Mesendoderm (in vitro differentiated cells): Measurements from ENCODE around the gene AFF2.

ENCODE experiments used
- DNase-seq: peaks from one replicate; pipeline ENCODE4 v3.0.0; 2013
- H2AK5ac ChIP-seq: 2 replicates; pipeline ENCODE4 v1.6.1; 2013; ENCODE audit warnings: low read length, inconsistent platforms
- H2BK120ac ChIP-seq: 2 replicates; pipeline ENCODE4 v1.6.1; 2013; ENCODE audit warnings: low read depth, mild to moderate bottlenecking, low read length, moderate library complexity, mixed read lengths
- H2BK15ac ChIP-seq: replicated peaks from 2 replicates; pipeline ENCODE4 v1.6.1; 2013; ENCODE audit warnings: low read depth, mild to moderate bottlenecking, moderate library complexity
- H2BK5ac ChIP-seq: 2 replicates; pipeline ENCODE4 v1.6.1; 2013; ENCODE audit warnings: low read length, inconsistent platforms
- H3K18ac ChIP-seq: 2 replicates; pipeline ENCODE4 v1.6.1; 2013; ENCODE audit warnings: mild to moderate bottlenecking, low read length, mixed read lengths
- H3K23ac ChIP-seq: one replicate; pipeline ENCODE4 v1.6.1; 2013; ENCODE audit warnings: low read length
- H3K27ac ChIP-seq: 2 replicates; pipeline ENCODE4 v1.5.1; 2013; ENCODE audit warnings: low read depth, mild to moderate bottlenecking, inconsistent platforms, low read length, moderate library complexity
- H3K27me3 ChIP-seq: 2 replicates; pipeline ENCODE4 v1.6.1; 2013; ENCODE audit warnings: low read length, control low read depth, mild to moderate bottlenecking, inconsistent platforms; ENCODE audit not compliant: insufficient read depth, poor library complexity
- H3K36me3 ChIP-seq: 2 replicates; pipeline ENCODE4 v1.6.1; 2013; ENCODE audit warnings: low read length, inconsistent platforms; ENCODE audit not compliant: control insufficient read depth, insufficient read depth
- H3K4ac ChIP-seq: one replicate; pipeline ENCODE4 v1.6.1; 2013; ENCODE audit warnings: low read depth, mild to moderate bottlenecking, low read length, moderate library complexity
- H3K4me1 ChIP-seq: 2 replicates; pipeline ENCODE4 v1.6.1; 2013; ENCODE audit warnings: low read depth, low read length, inconsistent platforms; ENCODE audit not compliant: control insufficient read depth
- H3K4me2 ChIP-seq: 2 replicates; pipeline ENCODE4 v1.6.1; 2013; ENCODE audit warnings: low read length
- H3K4me3 ChIP-seq: 2 replicates; pipeline ENCODE4 v1.5.1; 2013; ENCODE audit warnings: mild to moderate bottlenecking, low read length
- H3K56ac ChIP-seq: one replicate; pipeline ENCODE4 v1.6.1; 2013; ENCODE audit warnings: low read length
- H3K79me1 ChIP-seq: 2 replicates; pipeline ENCODE4 v1.6.1; 2013; ENCODE audit warnings: low read length, inconsistent platforms
- H3K79me2 ChIP-seq: 2 replicates; pipeline ENCODE4 v1.6.1; 2013; ENCODE audit warnings: mild to moderate bottlenecking, low read length; ENCODE audit not compliant: control insufficient read depth, insufficient read depth
- H3K9ac ChIP-seq: 2 replicates; pipeline ENCODE4 v1.6.1; 2013; ENCODE audit warnings: low read length, inconsistent platforms
- H4K5ac ChIP-seq: one replicate; pipeline ENCODE4 v1.6.1; 2013; ENCODE audit warnings: low read length
- H4K8ac ChIP-seq: one replicate; pipeline ENCODE4 v1.6.1; 2013; ENCODE audit warnings: low read depth, mild to moderate bottlenecking, control low read depth, low read length, moderate library complexity
- WGBS: extraction: QIAGEN DNeasy Blood & Tissue Kit; methylation state at CpG from one replicate; pipeline ENCODE4 v1.1.7; 2013; ENCODE audit warnings: low lambda C conversion rate, missing lambda C conversion rate; ENCODE audit not compliant: insufficient coverage; ENCODE audit errors: extremely low coverage; 5-methylcytosine and 5-hydroxymethylcytosine counted together

AFF2 gene

DNA sequence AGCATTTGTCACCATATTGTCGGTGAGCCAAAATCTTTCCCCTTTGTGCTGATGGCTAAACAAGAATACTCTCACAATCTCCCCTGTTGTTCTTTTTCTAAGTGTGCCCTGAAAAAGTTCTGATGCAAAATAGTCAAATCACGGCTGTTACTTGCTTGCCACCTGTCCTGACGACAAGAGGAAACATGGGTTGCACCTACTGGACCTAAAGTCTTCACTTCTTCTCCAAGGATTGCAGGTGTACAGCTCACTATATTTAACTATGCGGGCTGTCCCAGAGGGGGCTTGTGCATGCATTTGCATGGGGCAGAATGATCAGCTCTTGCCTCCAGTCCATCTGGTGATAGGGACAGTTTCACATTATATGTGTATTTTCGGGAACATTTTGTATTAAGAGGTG, 21.6 kb downstream of the AFF2 start:
- Histone ChIP-seq H3K4ac (no peak overlapping the region), H2BK120ac (no peak overlapping the region), H3K36me3 (no peaks in the 10 kb centered on the region), H3K9ac (no peak overlapping the region), H3K27ac (no peak overlapping the region), H3K56ac (no peak overlapping the region), H3K18ac (no peak overlapping the region), H2AK5ac (no peak overlapping the region), H4K5ac (no peak overlapping the region), H2BK5ac (no peak overlapping the region), H3K27me3 (no peaks in the 10 kb centered on the region), H3K79me2 (no peaks in the 10 kb centered on the region), H2BK15ac (no peak overlapping the region), H4K8ac (no peak overlapping the region), H3K23ac (no peak overlapping the region), H3K4me1 (no peaks in the 10 kb centered on the region), H3K4me2 (no peak overlapping the region), H3K4me3 (no peak overlapping the region), H3K79me1 (no peaks in the 10 kb centered on the region)
- no peak for DNase-seq
- no CpG with 5 or more reads among the region's 5 CpGs for WGBS

DNA sequence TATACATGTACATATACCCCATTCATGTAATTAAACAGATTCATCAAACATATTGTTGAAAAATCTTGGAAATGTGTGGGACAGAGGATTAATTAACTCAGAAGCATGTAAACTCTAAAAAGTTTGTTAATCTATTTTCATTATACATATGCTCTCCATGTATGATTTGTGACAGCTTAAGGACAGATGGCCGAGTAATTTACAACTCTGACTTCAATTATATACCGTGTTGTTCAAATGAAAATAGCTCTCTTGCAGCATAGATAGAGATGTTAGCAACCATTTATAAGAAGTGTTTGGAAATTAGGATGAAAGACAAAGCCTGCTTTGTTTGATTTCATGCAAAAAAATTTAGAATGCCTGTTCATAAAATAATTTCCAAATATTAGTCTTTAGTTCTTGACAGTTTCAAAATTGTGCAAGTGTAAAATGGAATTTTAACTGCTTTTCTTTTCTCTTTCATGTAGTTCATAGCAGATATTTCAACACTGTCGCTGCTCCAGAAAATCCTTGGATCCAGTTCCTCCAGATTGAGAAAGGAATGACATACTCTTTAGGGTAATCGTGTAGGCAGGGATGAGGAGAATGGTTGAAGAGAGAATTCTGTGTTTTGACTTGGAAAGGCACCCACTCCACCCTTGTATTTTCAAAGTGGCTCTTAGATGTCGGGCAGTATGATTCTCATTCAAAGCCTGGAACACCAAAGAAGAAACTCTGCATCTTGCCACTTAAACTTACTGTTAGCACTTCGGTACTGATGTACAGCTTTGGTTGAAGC, 23.1 kb downstream of the AFF2 start:
- no peak overlapping the region for H2AK5ac ChIP-seq
- H2BK5ac ChIP-seq: no peak overlapping the region
- H3K4me2 ChIP-seq: no peak overlapping the region
- no peaks in the 10 kb centered on the region for H3K4me1 ChIP-seq
- H3K4me3 ChIP-seq: no peak overlapping the region
- H4K8ac ChIP-seq: no peak overlapping the region
- no peaks in the 10 kb centered on the region for H3K79me2 ChIP-seq
- H3K9ac ChIP-seq: no peak overlapping the region
- no peak overlapping the region for H2BK15ac ChIP-seq
- no peak overlapping the region for H3K18ac ChIP-seq
- WGBS: no CpG with 5 or more reads among the region's 6 CpGs
- no peak overlapping the region for H3K4ac ChIP-seq
- H3K56ac ChIP-seq: no peak overlapping the region
- no peak overlapping the region for H4K5ac ChIP-seq
- no peaks in the 10 kb centered on the region for H3K79me1 ChIP-seq
- H3K23ac ChIP-seq: no peak overlapping the region
- no peaks in the 10 kb centered on the region for H3K27me3 ChIP-seq
- H3K27ac ChIP-seq: no peak overlapping the region
- H2BK120ac ChIP-seq: no peak overlapping the region
- DNase-seq: no peak
- H3K36me3 ChIP-seq: no peaks in the 10 kb centered on the region

DNA sequence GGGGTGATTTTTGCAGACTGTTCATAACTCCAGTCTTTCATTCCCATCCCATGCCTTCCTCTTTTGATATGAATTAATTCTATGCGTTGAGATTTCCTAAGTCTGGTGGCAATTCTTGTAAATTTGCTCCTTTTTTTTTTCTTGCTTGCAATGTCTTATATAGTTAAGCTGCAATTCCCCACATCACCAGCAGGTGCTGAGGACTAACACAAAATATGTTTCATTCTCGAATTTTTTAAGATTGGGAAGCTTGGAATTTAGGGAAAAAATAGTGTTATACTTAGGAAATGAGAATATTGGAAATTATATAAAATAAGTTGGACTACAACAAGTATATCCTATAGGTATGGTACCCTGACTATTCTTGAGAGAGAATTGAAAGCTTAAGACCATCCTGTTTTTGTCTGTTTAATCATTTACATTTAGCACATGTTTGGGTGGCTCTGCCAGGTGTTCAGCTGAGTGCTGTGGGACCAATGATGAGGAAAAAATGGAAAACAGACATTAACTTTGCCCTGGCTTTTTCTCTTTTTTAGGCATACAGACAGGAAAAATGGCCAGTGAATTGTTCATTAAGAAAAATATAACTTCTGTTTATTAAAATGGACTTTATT, 30.2 kb downstream of the AFF2 start:
- peak; percentile 11 for DNase-seq
- H4K5ac ChIP-seq: no peak overlapping the region
- no peak overlapping the region for H2BK15ac ChIP-seq
- no peak overlapping the region for H3K23ac ChIP-seq
- no peaks in the 10 kb centered on the region for H3K27me3 ChIP-seq
- H3K18ac ChIP-seq: no peak overlapping the region
- H2AK5ac ChIP-seq: no peak overlapping the region
- H2BK5ac ChIP-seq: no peak overlapping the region
- no peak overlapping the region for H3K4me2 ChIP-seq
- no peaks in the 10 kb centered on the region for H3K79me1 ChIP-seq
- no peaks in the 10 kb centered on the region for H3K79me2 ChIP-seq
- no peak overlapping the region for H3K9ac ChIP-seq
- no peak overlapping the region for H3K56ac ChIP-seq
- no peak overlapping the region for H3K4ac ChIP-seq
- H2BK120ac ChIP-seq: no peak overlapping the region
- H3K4me3 ChIP-seq: no peak overlapping the region
- no peak overlapping the region for H4K8ac ChIP-seq
- no peak overlapping the region for H3K27ac ChIP-seq
- H3K36me3 ChIP-seq: no peaks in the 10 kb centered on the region
- H3K4me1 ChIP-seq: no peaks in the 10 kb centered on the region
- WGBS: no CpG with 5 or more reads among the region's 2 CpGs

DNA sequence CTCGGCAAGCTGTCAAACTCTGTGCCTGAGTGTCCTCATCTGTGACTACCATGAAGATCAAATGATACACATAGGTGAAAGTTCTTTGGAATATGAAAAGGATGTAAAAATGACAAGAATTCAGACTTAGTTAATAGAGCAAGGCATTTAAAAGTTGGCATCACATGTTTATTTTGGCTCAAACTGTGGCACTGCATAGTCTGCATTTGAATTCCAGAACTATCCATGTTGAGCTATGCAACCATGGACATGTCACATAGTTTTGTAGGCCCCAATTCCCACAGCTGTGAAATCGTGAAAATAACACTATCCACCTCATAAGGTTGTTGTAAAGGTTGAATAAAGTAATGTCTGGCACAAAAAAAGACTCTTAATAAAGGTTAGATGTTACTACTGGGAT, 33.9 kb downstream of the AFF2 start:
- WGBS: no CpG with 5 or more reads among the region's 2 CpGs
- H3K56ac ChIP-seq: no peak overlapping the region
- H2AK5ac ChIP-seq: no peak overlapping the region
- no peak overlapping the region for H4K8ac ChIP-seq
- no peak overlapping the region for H2BK120ac ChIP-seq
- H3K4me1 ChIP-seq: no peaks in the 10 kb centered on the region
- no peaks in the 10 kb centered on the region for H3K79me2 ChIP-seq
- no peaks in the 10 kb centered on the region for H3K79me1 ChIP-seq
- no peak overlapping the region for H3K27ac ChIP-seq
- no peak overlapping the region for H3K4me2 ChIP-seq
- H4K5ac ChIP-seq: no peak overlapping the region
- no peak for DNase-seq
- no peak overlapping the region for H2BK5ac ChIP-seq
- H3K27me3 ChIP-seq: no peaks in the 10 kb centered on the region
- H3K23ac ChIP-seq: no peak overlapping the region
- H2BK15ac ChIP-seq: no peak overlapping the region
- no peaks in the 10 kb centered on the region for H3K36me3 ChIP-seq
- H3K4me3 ChIP-seq: no peak overlapping the region
- H3K9ac ChIP-seq: no peak overlapping the region
- H3K4ac ChIP-seq: no peak overlapping the region
- no peak overlapping the region for H3K18ac ChIP-seq

DNA sequence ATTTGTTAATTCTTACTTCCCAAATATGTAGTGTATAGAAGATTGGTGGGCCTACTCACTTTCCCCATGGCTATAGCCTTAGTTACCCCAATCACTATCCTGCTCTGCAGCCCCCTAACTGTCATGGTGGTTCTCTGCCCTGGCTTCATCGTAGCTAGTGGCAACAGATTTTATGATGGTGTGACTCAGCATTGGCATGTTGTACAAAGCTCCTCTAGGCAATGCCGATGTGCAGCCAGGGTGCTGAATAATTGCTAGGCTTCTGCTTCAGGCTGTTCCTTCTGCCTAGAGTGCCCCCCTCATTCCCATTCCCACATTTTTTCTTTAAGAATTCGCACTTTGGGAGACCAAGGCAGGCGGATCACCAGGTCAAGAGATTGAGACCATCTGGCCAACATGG, 35.2 kb downstream of the AFF2 start:
- WGBS: no CpG with 5 or more reads among the region's 4 CpGs
- Histone ChIP-seq H3K23ac (no peak overlapping the region), H3K4me1 (no peaks in the 10 kb centered on the region), H3K36me3 (no peaks in the 10 kb centered on the region), H2AK5ac (no peak overlapping the region), H2BK120ac (no peak overlapping the region), H2BK15ac (no peak overlapping the region), H3K4ac (no peak overlapping the region), H2BK5ac (no peak overlapping the region), H3K18ac (no peak overlapping the region), H4K8ac (no peak overlapping the region), H3K9ac (no peak overlapping the region), H3K4me2 (no peak overlapping the region), H3K4me3 (no peak overlapping the region), H3K27me3 (no peaks in the 10 kb centered on the region), H3K79me2 (no peaks in the 10 kb centered on the region), H3K27ac (no peak overlapping the region), H3K56ac (no peak overlapping the region), H3K79me1 (no peaks in the 10 kb centered on the region), H4K5ac (no peak overlapping the region)
- no peak for DNase-seq

DNA sequence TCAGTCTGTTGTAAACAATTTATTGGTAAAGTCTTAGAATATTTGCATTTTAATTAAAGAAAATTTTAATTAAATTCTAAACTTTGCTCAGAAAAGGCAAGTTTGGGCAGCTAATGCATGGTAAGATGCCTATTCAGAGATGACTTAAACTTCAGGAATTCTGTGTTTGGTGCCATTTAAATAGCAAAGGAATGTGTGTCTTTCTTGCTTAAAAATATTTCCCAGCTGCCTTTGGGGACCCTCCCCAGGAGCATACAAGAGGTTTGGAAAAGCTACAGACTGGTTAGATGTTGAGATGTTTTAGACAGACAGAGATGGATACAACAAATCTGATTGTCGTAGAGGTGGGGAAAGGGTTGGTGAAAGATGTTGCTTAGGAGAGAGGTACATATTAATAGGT, 36.5 kb downstream of the AFF2 start:
- Histone ChIP-seq H3K56ac (no peak overlapping the region), H2AK5ac (no peak overlapping the region), H3K4ac (no peak overlapping the region), H3K18ac (no peak overlapping the region), H2BK5ac (no peak overlapping the region), H3K23ac (no peak overlapping the region), H3K9ac (no peak overlapping the region), H3K27me3 (no peaks in the 10 kb centered on the region), H2BK15ac (no peak overlapping the region), H3K4me2 (no peak overlapping the region), H3K27ac (no peak overlapping the region), H3K36me3 (no peaks in the 10 kb centered on the region), H3K79me2 (no peaks in the 10 kb centered on the region), H4K8ac (no peak overlapping the region), H3K4me3 (no peak overlapping the region), H2BK120ac (no peak overlapping the region), H3K4me1 (no peaks in the 10 kb centered on the region), H3K79me1 (no peaks in the 10 kb centered on the region), H4K5ac (no peak overlapping the region)
- no CpG with 5 or more reads among the region's 1 CpG for WGBS
- peak; percentile 8 for DNase-seq
